HEK293 (cell line): ENCODE data around the gene ZNF189.

Source experiments
- AEBP2 ChIP-seq: fragments of 450-650 bp; formaldehyde crosslinking; IDR thresholded peaks from 2 replicates; pipeline ENCODE4 v1.5.1; 2016; ENCODE audit warnings: missing biosample characterization, missing genetic modification characterization, borderline replicate concordance
- CTCF ChIP-seq: fragments of 450-650 bp; formaldehyde crosslinking; IDR thresholded peaks from 2 replicates; pipeline ENCODE4 v1.5.1; 2016; ENCODE audit warnings: missing biosample characterization, missing genetic modification characterization
- PRDM10 ChIP-seq: fragments of 450-650 bp; formaldehyde crosslinking; IDR thresholded peaks from 2 replicates; pipeline ENCODE4 v1.5.1; 2016; ENCODE audit warnings: missing biosample characterization, missing genetic modification characterization
- YY1 ChIP-seq: fragments of 450-650 bp; formaldehyde crosslinking; IDR thresholded peaks from 2 replicates; pipeline ENCODE4 v1.5.1; 2018; ENCODE audit warnings: missing biosample characterization, missing genetic modification characterization
- ZNF18 ChIP-seq: fragments of 450-650 bp; formaldehyde crosslinking; IDR thresholded peaks from 2 replicates; pipeline ENCODE4 v1.5.1; 2016; ENCODE audit warnings: missing biosample characterization, missing genetic modification characterization
- ZNF24 ChIP-seq: fragments of 450-650 bp; formaldehyde crosslinking; IDR thresholded peaks from 2 replicates; pipeline ENCODE4 v1.5.1; 2016; ENCODE audit warnings: missing biosample characterization, missing genetic modification characterization
- ZNF274 ChIP-seq, 2 experiments: fragments of 200-500 bp in 1 of 2; fragments of 450-650 bp in 1 of 2; sonication (Bioruptor generic) in 1 of 2; formaldehyde crosslinking in 1 of 2; IDR thresholded peaks; 2 replicates each; pipeline versions ENCODE4 v1.5.1 to v1.6.1; 2014 to 2016; ENCODE audit warnings: borderline replicate concordance in 1 of 2, inconsistent platforms in 1 of 2, low read length in 1 of 2, missing biosample characterization in 1 of 2, missing genetic modification characterization in 1 of 2
- ZNF324 ChIP-seq: fragments of 450-650 bp; formaldehyde crosslinking; IDR thresholded peaks from 2 replicates; pipeline ENCODE4 v1.5.1; 2016; ENCODE audit warnings: missing biosample characterization, missing genetic modification characterization
- ZNF398 ChIP-seq: fragments of 450-650 bp; formaldehyde crosslinking; IDR thresholded peaks from 2 replicates; pipeline ENCODE4 v1.5.1; 2017; ENCODE audit warnings: missing biosample characterization, missing genetic modification characterization
- ZNF513 ChIP-seq: fragments of 450-650 bp; IDR thresholded peaks from 2 replicates; pipeline ENCODE4 v1.5.1; 2018; ENCODE audit warnings: missing biosample characterization, missing genetic modification characterization

- TF ChIP-seq YY1 (no peak), AEBP2 (no peak), ZNF398 (no peak), PRDM10 (tag by site-specific recombination) (peak; percentile 59), ZNF274 (IDR thresholded peaks at IDR 0.05; ENCODE audit: low read length) (no peak), ZNF274 (tag by site-specific recombination; IDR thresholded peaks at IDR 0.05; ENCODE audit: borderline replicate concordance) (no peak), CTCF (tag by site-specific recombination) (peak; percentile 92), ZNF18 (tag by site-specific recombination) (no peak), ZNF513 (tag by site-specific recombination) (no peak), ZNF324 (no peak), ZNF24 (no peak)
Observed at GRCh38 chr9:101449071-101449721, 50.5 kb downstream of the ZNF189 start.
